ENCODE data around the gene CHST4. TPM values are rescaled to one million over a fixed set of nuclear protein-coding genes. Genes with fewer than 3 reads are reported as not detected.

CHST4 gene
- total RNA-seq, 1 experiment from 2014 or later: 5.9 TPM

GRCh38 chr16:71574702-71575101, 48.5 kb downstream of the CHST4 start:
- Histone ChIP-seq H2AK5ac (ENCODE audit: insufficient read length, low read length) (no peak overlapping the region), H4K91ac (ENCODE audit: insufficient read length, low read depth, low read length) (no peak overlapping the region), H4K20me1 (ENCODE audit: control insufficient read depth, insufficient read depth, insufficient read length) (no peaks in the 10 kb centered on the region), H3T11ph (ENCODE audit: low read length) (no peak overlapping the region), H3K79me1 (ENCODE audit: insufficient read depth, low read depth, low read length, poor library complexity, severe bottlenecking) (no peaks in the 10 kb centered on the region), H3K27me3 (ENCODE audit: insufficient read depth, low read length) (no peaks in the 10 kb centered on the region), H3K4me1 (ENCODE audit: insufficient read depth, low read length) (no peaks in the 10 kb centered on the region), H3K14ac (ENCODE audit: insufficient read depth, low read length) (no peak overlapping the region), H2BK20ac (ENCODE audit: low read depth, low read length, poor library complexity, severe bottlenecking) (no peak overlapping the region), H3K4ac (ENCODE audit: low read depth, low read length) (no peak overlapping the region), H2BK12ac (ENCODE audit: insufficient read length, low read depth, low read length) (no peak overlapping the region), H3K9ac (ENCODE audit: extremely low read depth, insufficient read length, low read length) (no peak overlapping the region), H4K5ac (ENCODE audit: insufficient read length, low read depth, low read length) (no peak overlapping the region), H3K4me2 (ENCODE audit: insufficient read depth, insufficient read length, low read length) (no peak overlapping the region), H3K56ac (ENCODE audit: insufficient read length, low read depth, low read length) (no peak overlapping the region), H3K27ac (ENCODE audit: insufficient read length, low read depth, low read length) (no peak overlapping the region), H3K9me3 (ENCODE audit: control insufficient read depth, low read depth, low read length) (no peaks in the 10 kb centered on the region), H3K23me2 (ENCODE audit: insufficient read length, low read depth, low read length, poor library complexity, severe bottlenecking) (no peaks in the 10 kb centered on the region), H2BK120ac (ENCODE audit: low read depth, low read length, poor library complexity, severe bottlenecking) (no peak overlapping the region), H2BK15ac (ENCODE audit: low read depth, low read length) (no peak overlapping the region), H3K79me2 (ENCODE audit: insufficient read depth, low read length) (no peaks in the 10 kb centered on the region), H2BK5ac (ENCODE audit: insufficient read length, low read length) (no peak overlapping the region), H2AFZ (ENCODE audit: low read length) (no peak overlapping the region), H3K18ac (ENCODE audit: insufficient read length, low read depth, low read length) (no peak overlapping the region), H3K23ac (ENCODE audit: insufficient read length, low read depth, low read length) (no peak overlapping the region), H4K8ac (replicated peaks; ENCODE audit: insufficient read length, low read depth, low read length) (no peak overlapping the region)
- no peak for DNase-seq
- H3K4me3 Mint-ChIP-seq: no peak overlapping the region
- H3K4me1 Mint-ChIP-seq: peaks cover 3 to 5% of the 10 kb centered on the region in 2 experiments; a peak in 3 of 4 replicates
- no peak for TF ChIP-seq CTCF (conservative IDR thresholded peaks at IDR 0.05)
- H3K9me3 Mint-ChIP-seq: no peaks in the 10 kb centered on the region
- H3K27ac Mint-ChIP-seq: no peak overlapping the region
- H3K36me3 Mint-ChIP-seq (ENCODE audit: insufficient read depth in 1 of 3, low read depth in 3 of 3): no peaks in the 10 kb centered on the region
- peaks cover 19% of the 10 kb centered on the region for H3K27me3 Mint-ChIP-seq (ENCODE audit: low read depth)
